Endothelial cell of umbilical vein (primary cell): ENCODE data around the gene SUPT7L. TPM values are rescaled to one million over a fixed set of nuclear protein-coding genes. Genes with fewer than 3 reads are reported as not detected.

Experiments
- BruUV-seq: library from RNA; stranded (reverse); fragments of 400-500 nt; replicated peaks from 2 replicates; lab custom pipeline; 2021; lab: Mats Ljungman, UMichigan
- CTCF ChIA-PET: fragments of 300-600, 350-600 bp; sonication (Branson Sonifier 250); formaldehyde crosslinking; loops from one replicate; lab custom pipeline; 2021; ENCODE audit warnings: antibody characterized with exemption, inconsistent platforms; lab: Charles Lee
- POLR2A ChIA-PET: fragments of 300-600, 350-600 bp; sonication (Branson Sonifier 250); formaldehyde crosslinking; loops from one replicate; lab custom pipeline; 2021; ENCODE audit warnings: antibody characterized with exemption, inconsistent platforms; lab: Charles Lee
- DNase-seq: peaks from one replicate; pipeline ENCODE4 v3.0.0-alpha.2; 2011; ENCODE audit warnings: low read depth, low spot score
- FAIRE-seq: peaks from 2 replicates; lab custom pipeline; 2011; peaks lifted over from hg19 to GRCh38; lab: Jason Lieb, UNC
- H2AFZ ChIP-seq: 2 replicates; pipeline ENCODE4 v1.6.0; 2012; ENCODE audit warnings: low read depth, low read length, control low read depth, inconsistent platforms
- H3K27ac ChIP-seq: 2 replicates; pipeline ENCODE4 v1.5.1; 2011; ENCODE audit warnings: low read depth, mild to moderate bottlenecking, control low read depth, low read length, moderate library complexity; ENCODE audit not compliant: insufficient read depth
- H3K27me3 ChIP-seq, 2 experiments: 2 replicates each; pipeline versions ENCODE4 v1.6.0 to v1.6.1; 2011; ENCODE audit warnings: low read length in 2 of 2, mixed read lengths in 1 of 2; ENCODE audit not compliant: control insufficient read depth in 2 of 2, insufficient read depth in 2 of 2
- H3K36me3 ChIP-seq, 2 experiments: 2 replicates in 1 of 2; 3 replicates in 1 of 2; pipeline ENCODE4 v1.5.1; 2011; ENCODE audit warnings: low read length in 2 of 2, mild to moderate bottlenecking in 1 of 2, moderate library complexity in 1 of 2; ENCODE audit not compliant: control insufficient read depth in 2 of 2, insufficient read depth in 2 of 2; ENCODE audit errors: extremely low read depth in 1 of 2
- H3K4me1 ChIP-seq: 3 replicates; pipeline ENCODE4 v1.5.1; 2011; ENCODE audit warnings: mild to moderate bottlenecking, low read length; ENCODE audit not compliant: control insufficient read depth, insufficient read depth; ENCODE audit errors: extremely low read depth
- H3K4me2 ChIP-seq: 2 replicates; pipeline ENCODE4 v1.6.1; 2011; ENCODE audit warnings: low read length, control low read depth, mixed read lengths; ENCODE audit not compliant: insufficient read depth
- H3K4me3 ChIP-seq, 3 experiments: fragments of 200-600 bp in 1 of 3; sonication (generic), shearing (Covaris generic) in 1 of 3; replicated peaks in 1 of 3; 2 replicates each; pipeline ENCODE4 v1.5.1; 2011 to 2016; ENCODE audit warnings: control low read depth in 3 of 3, low read length in 3 of 3, mild to moderate bottlenecking in 2 of 3, inconsistent platforms in 1 of 3, low read depth in 1 of 3, moderate library complexity in 1 of 3; ENCODE audit not compliant: insufficient read depth in 1 of 3
- H3K79me2 ChIP-seq: 2 replicates; pipeline ENCODE4 v1.6.0; 2012; ENCODE audit warnings: low read length, inconsistent platforms; ENCODE audit not compliant: control insufficient read depth, insufficient read depth
- H3K9ac ChIP-seq: replicated peaks from 2 replicates; pipeline ENCODE3; 2011; ENCODE audit warnings: low read length, control low read depth; ENCODE audit not compliant: insufficient read depth; ENCODE audit errors: extremely low read depth
- H3K9me1 ChIP-seq: replicated peaks from 3 replicates; pipeline ENCODE4 v1.6.0; 2011; ENCODE audit warnings: mild to moderate bottlenecking, low read length; ENCODE audit not compliant: control insufficient read depth, insufficient read depth; ENCODE audit errors: extremely low read depth
- H3K9me3 ChIP-seq: replicated peaks from 2 replicates; pipeline ENCODE4 v1.5.1; 2012; ENCODE audit warnings: low read length, inconsistent platforms; ENCODE audit not compliant: control insufficient read depth, insufficient read depth
- H4K20me1 ChIP-seq: replicated peaks from 2 replicates; pipeline ENCODE3; 2011; ENCODE audit warnings: mild to moderate bottlenecking, low read length; ENCODE audit not compliant: control insufficient read depth, insufficient read depth; ENCODE audit errors: extremely low read depth
- EZH2 ChIP-seq: IDR thresholded peaks from 2 replicates; pipeline ENCODE4 v1.6.1; 2012; ENCODE audit warnings: borderline replicate concordance, low read depth, mild to moderate bottlenecking, moderate library complexity, low read length, inconsistent platforms; ENCODE audit not compliant: severe bottlenecking
- FOS ChIP-seq: IDR thresholded peaks from 2 replicates; pipeline ENCODE4 v1.6.1; 2011; ENCODE audit warnings: mild to moderate bottlenecking, low read length, moderate library complexity, borderline replicate concordance; ENCODE audit not compliant: insufficient read depth
- GATA2 ChIP-seq: IDR thresholded peaks from 2 replicates; pipeline ENCODE4 v1.7.0; 2011; ENCODE audit warnings: low read depth, mild to moderate bottlenecking, moderate library complexity, mixed read lengths, low read length; ENCODE audit not compliant: insufficient read length, insufficient read depth
- JUN ChIP-seq: IDR thresholded peaks from 2 replicates; pipeline ENCODE4 v1.6.1; 2011; ENCODE audit warnings: borderline replicate concordance, low read depth; ENCODE audit not compliant: insufficient read length, insufficient read depth
- MAX ChIP-seq: IDR thresholded peaks from 2 replicates; pipeline ENCODE4 v1.6.1; 2011; ENCODE audit not compliant: insufficient read depth, insufficient read length
- MYC ChIP-seq: IDR thresholded peaks from one replicate; pipeline ENCODE4 v1.6.1; 2011; ENCODE audit warnings: mild to moderate bottlenecking, low read depth, low read length
- POLR2A ChIP-seq: IDR thresholded peaks from 2 replicates; pipeline ENCODE4 v1.6.1; 2012; ENCODE audit warnings: low read depth, mild to moderate bottlenecking, control low read depth, low read length
- POLR2AphosphoS5 ChIP-seq: IDR thresholded peaks from 2 replicates; pipeline ENCODE4 v1.6.1; 2012; ENCODE audit warnings: low read depth, mild to moderate bottlenecking, control low read depth, low read length, moderate library complexity; ENCODE audit not compliant: insufficient read depth
- dilution Hi-C: fragments of 300-500 bp; cut with MboI; formaldehyde crosslinking; loops from one replicate; pipeline ENCODE4 v1.15.0; 2019; ENCODE audit warnings: low sequenced_read_pairs; ENCODE audit not compliant: extremely low pct_ligation_motif_present
- intact Hi-C: fragments of 100-400 bp; cut with micrococcal nuclease; formaldehyde crosslinking; loops from one replicate; pipeline ENCODE4 v1.10.0; 2022
- polyA plus RNA-seq, 4 experiments: library from polyadenylated mRNA; depleted of rRNA in 3 of 4; stranded (reverse) in 3 of 4; unstranded in 1 of 4; fragments of >200 nt; gene quantifications; 2 replicates each; pipeline versions ENCODE4 v1.2.1 to v1.2.3, GENCODE V29; 2011 to 2012; ENCODE audit warnings: missing spikeins in 1 of 4
- total RNA-seq: library from RNA; stranded (reverse); gene quantifications from 2 replicates; pipeline ENCODE4 v1.2.3, GENCODE V29; 2021
- TF ChIP-seq, protein P1 (sequence below), 2 donors: IDR thresholded peaks; 1 replicate in 1 of 2; 2 replicates in 1 of 2; pipeline ENCODE4 v1.5.1; 2011; ENCODE audit warnings: low read length in 2 of 2, mild to moderate bottlenecking in 2 of 2, moderate library complexity in 2 of 2, control low read depth in 1 of 2, inconsistent platforms in 1 of 2, low read depth in 1 of 2; ENCODE audit not compliant: insufficient read depth in 1 of 2; ENCODE audit errors: extremely low read depth in 1 of 2

The SUPT7L gene
- total and polyA plus RNA-seq, 2 donors (not counting 3 experiments of a cell fraction or from before 2014, with no cell fraction given), result 30.3 to 44.5 TPM

DNA sequence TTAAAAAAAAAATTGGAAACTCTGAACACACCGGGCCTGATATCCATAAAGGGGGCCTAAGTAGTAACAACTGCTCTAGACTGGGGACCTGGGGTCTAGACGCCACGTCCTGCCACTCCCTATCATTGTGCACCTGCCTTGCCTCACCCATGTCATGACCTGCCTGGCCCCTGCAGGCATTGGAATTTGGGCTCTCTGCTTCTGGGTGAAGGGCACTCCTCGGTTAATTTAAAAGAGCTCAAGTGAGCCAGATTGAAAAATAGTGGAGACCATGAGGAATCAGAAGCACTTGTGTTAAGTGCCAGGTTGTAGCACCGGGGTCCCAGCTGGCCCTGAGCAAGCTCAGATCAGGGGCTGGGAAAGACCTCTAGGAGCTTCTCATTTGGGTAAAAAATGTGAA, 48.4 kb upstream of the SUPT7L start:
- Histone ChIP-seq H3K79me2 (no peaks in the 10 kb centered on the region), H3K9me1 (no peaks in the 10 kb centered on the region), H3K4me2 (no peak overlapping the region), H4K20me1 (no peaks in the 10 kb centered on the region), H3K27me3 (no peaks in the 10 kb centered on the region), H3K4me3 (no peak overlapping the region), H2AFZ (no peak overlapping the region), H3K4me1 (peaks cover 8% of the 10 kb centered on the region), H3K9me3 (no peaks in the 10 kb centered on the region), H3K9ac (no peak overlapping the region), H3K27ac (no peak overlapping the region), H3K36me3 (no peaks in the 10 kb centered on the region)
- DNase-seq, result no peak
- FAIRE-seq, result no peak
- no TSS peak for BruUV-seq
- ChIA-PET CTCF (interaction anchor here (0.6 to 3.8 kb wide), 4 partner anchors 8 to 716 kb away, joined by 3 to 25 read pairs (median 7); no protein-coding TSS in a partner anchor), POLR2A (no interaction called here)
- dilution Hi-C loops (no loop called here), intact Hi-C loops (no loop called here)
- TF ChIP-seq POLR2AphosphoS5 (no peak), EZH2 (no peak), JUN (no peak), GATA2 (no peak), POLR2A (no peak), FOS (no peak), MAX (no peak), MYC (no peak)
- TF ChIP-seq, protein P1, sequence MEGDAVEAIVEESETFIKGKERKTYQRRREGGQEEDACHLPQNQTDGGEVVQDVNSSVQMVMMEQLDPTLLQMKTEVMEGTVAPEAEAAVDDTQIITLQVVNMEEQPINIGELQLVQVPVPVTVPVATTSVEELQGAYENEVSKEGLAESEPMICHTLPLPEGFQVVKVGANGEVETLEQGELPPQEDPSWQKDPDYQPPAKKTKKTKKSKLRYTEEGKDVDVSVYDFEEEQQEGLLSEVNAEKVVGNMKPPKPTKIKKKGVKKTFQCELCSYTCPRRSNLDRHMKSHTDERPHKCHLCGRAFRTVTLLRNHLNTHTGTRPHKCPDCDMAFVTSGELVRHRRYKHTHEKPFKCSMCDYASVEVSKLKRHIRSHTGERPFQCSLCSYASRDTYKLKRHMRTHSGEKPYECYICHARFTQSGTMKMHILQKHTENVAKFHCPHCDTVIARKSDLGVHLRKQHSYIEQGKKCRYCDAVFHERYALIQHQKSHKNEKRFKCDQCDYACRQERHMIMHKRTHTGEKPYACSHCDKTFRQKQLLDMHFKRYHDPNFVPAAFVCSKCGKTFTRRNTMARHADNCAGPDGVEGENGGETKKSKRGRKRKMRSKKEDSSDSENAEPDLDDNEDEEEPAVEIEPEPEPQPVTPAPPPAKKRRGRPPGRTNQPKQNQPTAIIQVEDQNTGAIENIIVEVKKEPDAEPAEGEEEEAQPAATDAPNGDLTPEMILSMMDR (IDR thresholded peaks at IDR 0.05; ENCODE audit: extremely low read depth in 1 of 2, insufficient read depth in 1 of 2, low read depth in 1 of 2, low read length in 2 of 2), result no peak
